Measurements from ENCODE around the gene FNBP1.
A peak's percentile ranks its signal among the peaks of the same experiment; 100 is the strongest.
"Not testable (repeated sequence)": the region's sequence is repeated elsewhere in the genome, so short reads cannot be mapped to it uniquely, and the experiment has no call there.

Gene FNBP1

GRCh38 chr9:129962451-129962864 lies 80.5 kb downstream of the FNBP1 start:
- no peak for DNase-seq

DNA sequence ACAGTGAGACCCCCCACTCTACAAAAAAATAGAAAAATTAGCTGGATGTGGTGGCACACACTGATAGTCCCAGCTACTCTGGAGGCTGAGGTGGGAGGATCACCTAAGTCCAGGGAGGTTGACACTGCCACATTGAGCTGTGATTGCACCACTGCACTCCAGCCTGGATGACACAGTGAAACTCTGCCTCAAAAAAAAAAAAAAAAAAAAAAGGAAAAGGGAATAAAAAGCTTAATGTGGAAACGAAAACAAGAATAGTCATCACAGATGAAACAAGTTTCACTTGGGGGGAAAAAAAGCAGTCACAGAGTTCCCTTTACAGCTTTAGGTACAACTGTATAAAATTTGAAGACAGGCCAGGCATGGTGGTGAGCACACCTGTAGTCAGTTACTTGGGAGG lies 84.2 kb downstream of the FNBP1 start:
- DNase-seq: no peak

DNA sequence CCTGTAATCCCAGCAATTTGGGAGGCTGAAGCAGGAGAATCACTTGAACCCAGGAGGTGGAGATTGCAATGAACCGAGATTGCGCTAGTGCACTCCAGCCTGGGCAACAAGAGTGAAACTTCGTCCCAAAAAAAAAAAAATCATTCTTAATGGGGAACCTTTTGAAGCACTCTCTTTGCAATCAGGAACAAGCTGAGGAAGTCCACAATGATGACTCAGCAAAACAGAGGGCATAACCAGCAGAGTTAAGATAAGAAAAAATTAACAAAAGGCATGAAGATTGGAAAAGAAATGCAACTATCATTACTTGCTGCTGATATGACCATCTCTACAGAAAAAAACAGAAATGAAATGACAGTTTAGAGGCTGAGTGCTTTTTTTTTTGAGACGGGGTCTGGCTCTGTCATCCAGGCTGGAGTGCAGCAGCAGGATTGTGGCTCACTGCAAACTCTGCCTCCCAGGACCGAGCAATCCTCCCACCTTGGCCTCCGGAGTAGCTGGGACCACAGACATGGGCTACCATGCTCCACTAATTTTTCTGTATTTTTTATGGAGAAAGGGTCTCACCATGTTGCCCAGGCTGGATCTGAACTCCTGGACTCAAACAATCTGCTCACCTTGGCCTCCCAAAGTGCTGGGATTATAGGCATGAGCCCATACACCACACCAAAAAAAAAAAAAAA lies 88.0 kb downstream of the FNBP1 start:
- peak in 1 of 58 donors; percentile 13 for DNase-seq

DNA sequence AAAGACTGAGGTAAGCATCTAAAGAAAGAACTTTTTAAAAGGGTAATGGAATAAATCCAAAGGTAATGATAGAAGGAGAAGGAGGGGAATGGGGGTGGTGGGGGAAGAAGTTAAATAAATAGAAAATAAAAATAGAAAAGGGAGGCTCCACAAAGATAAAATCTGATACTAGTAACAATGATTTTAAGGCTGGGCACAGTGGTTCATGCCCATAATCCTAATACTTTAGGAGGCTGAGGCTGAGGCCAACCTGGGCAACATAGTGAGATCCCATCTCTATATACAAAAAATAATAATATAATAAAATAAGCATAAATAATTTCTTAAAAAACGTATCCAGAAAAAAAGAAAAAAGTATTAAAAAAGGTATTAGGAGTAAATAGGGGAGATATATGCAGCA lies 89.3 kb downstream of the FNBP1 start:
- DNase-seq: no peak

GRCh38 chr9:129952337-129952736 lies 90.7 kb downstream of the FNBP1 start:
- no peak for DNase-seq

- no peak for DNase-seq
Measured at GRCh38 chr9:129949821-129950220, 93.2 kb downstream of the FNBP1 start.

DNA sequence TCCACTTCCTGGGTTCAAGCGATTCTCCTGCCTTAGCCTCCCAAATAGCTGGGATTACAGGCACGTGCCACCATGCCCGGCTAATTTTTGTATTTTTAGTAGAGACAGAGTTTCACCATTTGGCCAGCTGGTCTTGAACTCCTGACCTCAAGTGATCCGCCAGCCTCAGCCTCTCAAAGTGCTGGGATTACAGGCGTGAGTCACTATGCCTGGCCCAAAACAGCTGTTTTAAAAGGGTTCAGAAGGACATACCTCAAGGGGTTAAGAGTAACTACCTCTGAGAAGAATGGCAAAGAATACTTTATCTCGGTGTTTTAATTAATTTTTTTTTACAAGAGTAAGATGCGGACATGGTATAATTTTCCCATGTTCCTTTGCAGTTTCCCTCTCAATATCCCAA lies 94.4 kb downstream of the FNBP1 start:
- DNase-seq: not testable (repeated sequence)

DNA sequence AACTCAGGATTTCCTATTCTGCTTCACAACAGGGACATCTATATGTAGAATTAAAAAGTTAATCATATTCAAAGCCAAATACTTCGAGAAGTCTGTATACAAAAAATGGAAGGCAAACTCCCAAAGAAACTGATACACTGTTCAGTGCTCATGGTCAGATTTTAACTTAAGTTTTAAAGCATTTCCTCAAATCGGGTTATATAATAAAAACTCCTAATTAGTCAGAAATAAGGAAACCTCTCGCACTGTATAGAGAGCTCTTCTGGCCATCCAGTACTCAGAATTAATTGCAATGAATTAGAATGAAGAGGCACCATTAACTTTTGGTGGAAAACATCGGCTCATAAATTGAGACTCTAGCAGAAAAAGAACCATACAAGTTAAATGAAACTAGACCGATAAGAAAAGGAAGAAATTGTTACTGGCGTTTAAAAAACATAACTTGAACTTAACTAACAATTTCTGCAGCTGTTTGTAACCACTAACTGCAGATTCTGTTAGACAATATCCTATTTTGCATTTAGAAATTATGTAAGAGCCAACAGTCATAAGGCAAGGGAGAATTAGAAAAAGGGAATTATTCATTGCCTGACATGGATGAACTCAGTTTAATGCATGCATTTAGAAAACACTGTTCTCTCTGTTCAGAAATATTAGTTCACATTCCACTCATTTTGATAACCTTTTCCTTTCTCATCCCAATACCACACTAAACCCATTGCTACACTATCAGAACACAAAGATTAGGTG lies 96.6 kb downstream of the FNBP1 start:
- peak in 1 of 58 donors; percentile 23 for DNase-seq

DNA sequence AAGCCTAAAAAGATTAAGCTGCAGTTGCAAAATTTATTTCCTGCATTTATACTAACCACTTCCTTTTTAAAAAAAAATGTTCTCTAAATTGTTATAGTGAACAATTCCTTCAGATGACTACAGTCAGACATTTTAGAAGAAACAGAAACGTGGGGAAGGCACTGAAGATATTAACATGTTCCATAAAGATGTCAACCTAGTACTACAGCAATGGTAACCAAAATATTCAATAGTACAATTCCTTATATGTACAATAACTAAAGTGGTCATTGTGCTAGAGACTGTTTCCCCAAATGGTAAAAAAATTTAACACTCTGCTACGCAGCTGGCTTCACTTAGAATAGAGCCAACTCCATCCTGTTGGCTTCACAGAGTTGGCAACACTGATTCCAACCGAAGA lies 97.7 kb downstream of the FNBP1 start:
- no peak for DNase-seq

DNA sequence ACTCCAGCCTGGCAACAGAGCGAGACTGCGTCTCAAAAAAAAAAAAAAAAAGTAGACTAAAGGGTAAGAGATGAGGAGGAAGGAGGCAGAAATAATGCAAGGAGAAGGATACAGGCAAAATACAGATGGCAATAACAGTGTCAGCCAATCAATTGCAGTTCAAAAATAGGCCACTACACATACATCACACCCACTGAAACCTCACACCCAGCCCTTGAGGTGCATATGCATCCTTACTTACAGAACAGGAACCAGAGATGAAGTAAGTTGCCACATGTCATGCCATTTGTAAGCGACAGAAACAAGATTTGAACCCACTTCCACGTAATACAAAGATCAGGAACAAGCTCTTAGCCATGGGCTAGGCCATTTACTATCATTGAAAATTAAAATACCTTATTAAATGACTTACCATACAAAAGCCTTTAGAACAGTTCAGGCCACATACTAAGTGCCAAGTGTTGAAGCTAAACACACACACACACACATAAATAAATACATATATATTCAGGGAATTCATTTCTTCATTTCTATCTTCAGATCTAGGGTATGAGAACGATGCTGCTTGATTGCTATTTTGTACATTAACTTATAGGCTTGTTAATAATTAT lies 98.4 kb downstream of the FNBP1 start:
- DNase-seq: no peak

DNA sequence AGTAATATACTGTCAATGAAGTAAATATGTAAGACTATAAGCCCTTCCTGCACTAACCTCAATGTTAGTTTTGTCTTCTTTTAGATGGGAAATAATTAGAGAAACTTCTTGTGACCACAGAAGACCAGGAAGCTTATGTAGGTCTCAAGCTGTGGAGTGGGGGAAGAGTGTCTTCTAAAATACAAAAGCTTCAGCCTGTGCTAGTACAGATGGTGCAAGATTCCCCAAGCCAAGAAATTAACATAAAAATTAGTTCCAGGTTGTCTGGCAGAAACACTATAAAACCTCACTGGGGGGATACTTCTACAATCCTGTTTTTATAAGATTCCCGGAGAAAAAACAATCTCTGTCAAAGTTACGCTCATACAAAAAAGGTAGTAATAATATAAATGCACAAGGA lies 103.6 kb downstream of the FNBP1 start:
- DNase-seq: peak in 1 of 58 donors; percentile 30

DNA sequence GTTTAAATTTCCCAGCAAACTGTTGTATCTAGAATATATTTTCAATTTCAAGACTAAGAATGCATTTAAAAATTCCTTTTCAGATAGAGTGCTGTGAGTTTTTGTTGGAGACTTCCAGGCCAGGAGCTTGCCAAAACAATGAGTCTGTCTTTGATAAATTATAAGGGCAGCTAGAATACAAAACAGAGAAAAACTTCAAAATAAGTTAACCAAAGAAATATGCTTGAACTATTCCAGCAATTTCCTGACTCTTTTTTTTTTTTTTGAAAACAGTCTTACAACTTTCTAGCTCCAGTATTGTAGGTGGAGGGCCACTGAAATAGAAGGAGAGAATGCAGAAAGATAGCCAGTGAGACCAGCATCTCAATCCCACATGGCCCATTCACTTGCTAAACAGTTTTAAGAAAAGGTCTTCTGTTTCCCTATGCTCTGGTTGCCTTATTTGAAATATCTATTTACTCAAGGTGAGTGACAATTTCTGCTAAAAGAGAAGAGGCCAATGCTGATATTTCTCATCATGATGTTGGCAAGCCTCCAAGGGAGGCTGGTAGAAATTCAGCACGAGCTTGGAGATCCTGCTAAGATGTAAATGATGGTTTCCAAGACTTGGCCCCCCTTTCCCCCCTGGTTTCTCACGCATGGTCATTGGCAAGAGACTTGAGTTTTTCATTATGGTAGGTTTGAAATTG lies 104.6 kb downstream of the FNBP1 start:
- peak in 1 of 58 donors; percentile 26 for DNase-seq

GRCh38 chr9:129937879-129938278 lies 105.1 kb downstream of the FNBP1 start:
- not testable (repeated sequence) for DNase-seq

- DNase-seq: peak in 22 of 58 donors; percentile 4 to 55 (median 22)
Measured at GRCh38 chr9:129936222-129936621, 106.8 kb downstream of the FNBP1 start.

DNA sequence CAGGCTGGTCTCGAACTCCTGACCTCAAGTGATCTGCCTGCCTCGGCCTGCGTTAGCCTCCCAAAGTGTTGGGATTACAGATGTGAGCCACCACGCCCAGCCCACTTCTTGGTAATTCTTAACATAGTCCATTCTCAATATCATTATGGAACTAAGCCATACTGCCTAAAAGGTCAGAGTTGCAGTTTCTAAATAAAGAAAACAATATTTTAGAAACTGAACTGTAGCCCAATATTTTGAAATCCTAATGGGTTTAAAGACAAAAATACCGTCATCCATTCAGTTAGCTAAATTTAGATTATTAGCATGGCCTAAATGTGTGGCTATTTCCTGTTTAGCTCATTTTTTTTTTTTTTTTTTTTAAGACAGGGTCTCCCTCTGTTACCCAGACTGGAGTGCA lies 108.2 kb downstream of the FNBP1 start:
- DNase-seq: no peak

- no peak for DNase-seq
Measured at GRCh38 chr9:129934041-129934591, 108.9 kb downstream of the FNBP1 start.

- DNase-seq: no peak
Measured at GRCh38 chr9:129933185-129934040, 109.6 kb downstream of the FNBP1 start.

- DNase-seq: no peak
Measured at GRCh38 chr9:129932303-129933151, 110.5 kb downstream of the FNBP1 start.

- no peak for DNase-seq
Measured at GRCh38 chr9:129930743-129931142, 112.2 kb downstream of the FNBP1 start.

Measured in anterior cingulate cortex (tissue), 58 donors.